Osteocyte (in vitro differentiated cells): ENCODE measurements around the gene ANKRD16. TPM values are rescaled to one million over a fixed set of nuclear protein-coding genes. Genes with fewer than 3 reads are reported as not detected.
A peak's percentile ranks its signal among the peaks of the same experiment; 100 is the strongest.

Experiments used
- DNase-seq: peaks from one replicate; pipeline ENCODE4 v3.0.0; 2021; ENCODE audit warnings: mixed read lengths; ENCODE audit not compliant: unreplicated experiment; ENCODE audit errors: extremely low spot score
- H3K27ac Mint-ChIP-seq: one replicate; pipeline ENCODE4 v1.8.0; 2021; ENCODE audit warnings: mild to moderate bottlenecking, mixed read lengths; ENCODE audit not compliant: unreplicated experiment
- H3K27me3 Mint-ChIP-seq: one replicate; pipeline ENCODE4 v1.8.0; 2021; ENCODE audit warnings: mixed read lengths; ENCODE audit not compliant: unreplicated experiment
- H3K36me3 Mint-ChIP-seq: one replicate; pipeline ENCODE4 v1.8.0; 2021; ENCODE audit warnings: mixed read lengths; ENCODE audit not compliant: unreplicated experiment
- H3K4me1 Mint-ChIP-seq: one replicate; pipeline ENCODE4 v1.8.0; 2021; ENCODE audit warnings: mixed read lengths; ENCODE audit not compliant: unreplicated experiment
- H3K4me3 Mint-ChIP-seq: one replicate; pipeline ENCODE4 v1.8.0; 2021; ENCODE audit warnings: mild to moderate bottlenecking, moderate library complexity, mixed read lengths; ENCODE audit not compliant: unreplicated experiment
- H3K9me3 Mint-ChIP-seq: one replicate; pipeline ENCODE4 v1.8.0; 2021; ENCODE audit warnings: mixed read lengths; ENCODE audit not compliant: unreplicated experiment
- total RNA-seq: library from RNA; stranded (reverse); gene quantifications from 2 replicates; pipeline ENCODE4 v1.2.1, GENCODE V29; 2021
- TF ChIP-seq, protein P1 (sequence below): fragments of 200-600 bp; sonication (generic); IDR thresholded peaks from 2 replicates; pipeline ENCODE4 v1.5.0; 2021; ENCODE audit warnings: antibody characterized with exemption, mild to moderate bottlenecking, moderate library complexity

The ANKRD16 gene
- total RNA-seq, 1 donor from 2014 or later = 8.8 TPM

DNA sequence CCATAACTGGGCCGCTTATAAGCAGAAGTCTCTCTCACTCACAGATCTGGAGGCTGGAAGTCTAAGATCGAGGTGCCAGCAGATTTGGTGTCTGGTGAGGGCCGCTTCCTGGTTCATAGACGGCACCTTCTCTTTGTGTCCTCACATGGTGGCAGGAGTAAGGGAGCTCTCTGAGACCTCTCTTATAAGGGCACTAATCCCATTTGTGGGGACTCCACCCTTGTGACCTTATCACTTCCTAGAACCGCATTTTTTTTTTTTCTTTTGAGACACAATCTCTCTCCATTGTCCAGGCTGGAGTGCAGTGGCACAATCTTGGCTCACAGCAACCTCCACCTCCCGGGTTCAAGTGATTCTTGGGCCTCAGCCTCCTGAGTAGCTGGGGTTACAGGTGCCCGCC, 8.5 kb upstream of the ANKRD16 start:
- TF ChIP-seq, protein P1, sequence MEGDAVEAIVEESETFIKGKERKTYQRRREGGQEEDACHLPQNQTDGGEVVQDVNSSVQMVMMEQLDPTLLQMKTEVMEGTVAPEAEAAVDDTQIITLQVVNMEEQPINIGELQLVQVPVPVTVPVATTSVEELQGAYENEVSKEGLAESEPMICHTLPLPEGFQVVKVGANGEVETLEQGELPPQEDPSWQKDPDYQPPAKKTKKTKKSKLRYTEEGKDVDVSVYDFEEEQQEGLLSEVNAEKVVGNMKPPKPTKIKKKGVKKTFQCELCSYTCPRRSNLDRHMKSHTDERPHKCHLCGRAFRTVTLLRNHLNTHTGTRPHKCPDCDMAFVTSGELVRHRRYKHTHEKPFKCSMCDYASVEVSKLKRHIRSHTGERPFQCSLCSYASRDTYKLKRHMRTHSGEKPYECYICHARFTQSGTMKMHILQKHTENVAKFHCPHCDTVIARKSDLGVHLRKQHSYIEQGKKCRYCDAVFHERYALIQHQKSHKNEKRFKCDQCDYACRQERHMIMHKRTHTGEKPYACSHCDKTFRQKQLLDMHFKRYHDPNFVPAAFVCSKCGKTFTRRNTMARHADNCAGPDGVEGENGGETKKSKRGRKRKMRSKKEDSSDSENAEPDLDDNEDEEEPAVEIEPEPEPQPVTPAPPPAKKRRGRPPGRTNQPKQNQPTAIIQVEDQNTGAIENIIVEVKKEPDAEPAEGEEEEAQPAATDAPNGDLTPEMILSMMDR = no peak
- Mint-ChIP-seq H3K4me1 (peaks cover 3% of the 10 kb centered on the region), H3K9me3 (peaks cover 9% of the 10 kb centered on the region), H3K4me3 (no peak overlapping the region), H3K27ac (no peak overlapping the region), H3K36me3 (peaks cover 37% of the 10 kb centered on the region), H3K27me3 (no peaks in the 10 kb centered on the region)
- DNase-seq = no peak

DNA sequence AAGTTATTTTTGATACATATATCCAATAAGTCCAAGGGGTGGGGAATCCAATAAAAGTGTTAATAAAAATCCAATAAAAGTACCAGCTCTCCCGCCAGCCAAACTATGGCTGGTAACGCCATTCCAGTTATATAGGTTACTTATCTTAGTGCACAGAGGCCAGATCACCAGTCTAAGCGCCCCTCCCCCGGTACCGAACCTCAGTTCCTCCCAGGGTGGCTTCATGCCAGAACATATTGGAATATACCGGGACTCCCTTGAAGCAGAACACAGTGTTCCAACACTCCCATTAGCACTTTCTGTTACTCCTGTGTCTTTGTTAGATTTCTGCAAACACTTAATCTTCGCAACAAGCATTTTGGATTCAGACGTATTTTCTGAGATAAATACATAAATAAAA, 7.8 kb upstream of the ANKRD16 start:
- peaks cover 7% of the 10 kb centered on the region for H3K4me1 Mint-ChIP-seq
- no peaks in the 10 kb centered on the region for H3K27me3 Mint-ChIP-seq
- H3K4me3 Mint-ChIP-seq = no peak overlapping the region
- peaks cover 37% of the 10 kb centered on the region for H3K36me3 Mint-ChIP-seq
- TF ChIP-seq, protein P1 = no peak
- H3K9me3 Mint-ChIP-seq = peaks cover 9% of the 10 kb centered on the region
- H3K27ac Mint-ChIP-seq = no peak overlapping the region
- no peak for DNase-seq

DNA sequence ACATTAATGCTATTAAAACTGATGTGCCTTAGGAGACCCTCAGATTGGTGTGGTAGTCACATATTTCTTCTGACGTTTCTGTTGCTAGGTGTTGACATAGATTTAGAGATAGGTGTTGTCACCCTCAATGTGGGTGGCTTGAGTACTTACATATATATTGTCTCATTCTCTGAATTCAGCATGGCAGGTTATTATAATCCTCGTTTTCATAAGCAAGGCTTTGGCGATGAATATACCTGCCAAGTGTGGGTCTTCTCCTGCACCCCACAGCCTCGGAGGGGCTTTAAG, 7.3 kb upstream of the ANKRD16 start:
- peaks cover 9% of the 10 kb centered on the region for H3K9me3 Mint-ChIP-seq
- H3K4me1 Mint-ChIP-seq = peaks cover 12% of the 10 kb centered on the region
- no peaks in the 10 kb centered on the region for H3K27me3 Mint-ChIP-seq
- H3K4me3 Mint-ChIP-seq = no peak overlapping the region
- TF ChIP-seq, protein P1 = no peak
- no peak for DNase-seq
- H3K36me3 Mint-ChIP-seq = peaks cover 37% of the 10 kb centered on the region
- no peak overlapping the region for H3K27ac Mint-ChIP-seq

DNA sequence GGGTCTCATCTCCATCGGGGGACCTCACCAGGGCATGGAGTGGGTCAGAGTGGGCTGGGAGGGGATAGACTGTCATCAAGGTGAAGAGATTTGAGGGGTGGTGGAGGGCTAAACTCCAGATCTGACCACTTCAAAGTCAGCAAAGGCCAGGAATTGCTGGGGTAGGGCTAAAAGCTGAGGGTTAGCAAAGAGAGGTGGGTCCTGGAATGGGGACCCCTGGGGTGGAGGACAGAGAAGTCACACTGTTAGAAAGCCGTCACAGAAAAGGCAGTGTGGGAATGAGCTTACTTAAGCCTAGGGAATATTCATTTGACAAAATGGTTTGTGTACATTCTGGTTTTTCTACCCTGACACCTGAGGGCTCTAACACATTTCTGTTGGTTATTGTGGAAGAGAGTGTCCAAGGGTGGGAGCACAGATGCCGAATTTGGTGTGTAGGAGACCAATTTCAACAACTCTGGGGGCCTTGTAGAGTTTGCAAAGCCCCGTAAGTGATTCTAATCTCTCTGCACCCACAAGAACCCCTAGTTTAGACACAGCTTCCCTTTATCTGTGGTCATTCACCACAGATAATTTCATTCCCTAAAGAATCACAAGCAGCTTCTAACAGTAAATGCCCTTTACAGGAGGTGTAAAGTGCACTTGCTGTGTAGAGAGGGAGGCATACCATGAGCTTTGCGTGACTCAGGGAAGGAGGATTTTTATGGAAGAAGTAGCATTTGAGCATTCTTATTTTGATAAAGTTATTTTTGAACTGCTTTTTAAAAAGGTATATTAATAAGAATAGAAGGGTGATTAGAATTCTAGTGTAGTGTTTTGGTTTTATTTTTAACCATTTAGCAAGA, 6.7 kb upstream of the ANKRD16 start:
- Mint-ChIP-seq H3K4me1 (peaks cover 17% of the 10 kb centered on the region), H3K9me3 (peaks cover 9% of the 10 kb centered on the region), H3K27me3 (no peaks in the 10 kb centered on the region), H3K36me3 (peaks cover 37% of the 10 kb centered on the region), H3K4me3 (no peak overlapping the region), H3K27ac (peak overlapping the region; percentile 29)
- DNase-seq = no peak
- TF ChIP-seq, protein P1 = no peak

DNA sequence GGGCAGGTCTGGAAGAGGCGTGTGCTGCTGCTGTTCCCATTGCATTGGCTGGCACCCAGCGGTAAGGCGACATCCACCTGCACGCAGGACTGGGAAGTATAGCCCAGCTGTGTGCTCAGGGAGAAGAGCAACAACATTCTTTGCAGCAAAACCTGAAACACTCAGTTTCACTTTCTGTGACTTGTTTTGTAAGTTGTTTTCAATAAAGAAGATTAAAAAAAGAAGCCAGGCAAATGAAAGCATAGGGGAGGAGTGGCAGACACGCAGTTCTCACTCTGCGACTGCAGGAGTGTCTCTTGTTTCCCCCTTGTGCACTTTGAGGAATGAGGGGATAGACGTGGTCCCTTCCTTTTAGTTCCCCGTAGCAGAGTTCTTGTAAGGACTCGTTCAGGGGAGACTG, 6.1 kb upstream of the ANKRD16 start:
- H3K4me1 Mint-ChIP-seq = peaks cover 24% of the 10 kb centered on the region
- TF ChIP-seq, protein P1 = no peak
- H3K27ac Mint-ChIP-seq = peak overlapping the region; percentile 29
- peaks cover 37% of the 10 kb centered on the region for H3K36me3 Mint-ChIP-seq
- no peak overlapping the region for H3K4me3 Mint-ChIP-seq
- H3K9me3 Mint-ChIP-seq = peaks cover 9% of the 10 kb centered on the region
- DNase-seq = no peak
- no peaks in the 10 kb centered on the region for H3K27me3 Mint-ChIP-seq
